ENCODE data around the gene PRDM10.
A peak's percentile ranks its signal among the peaks of the same experiment; 100 is the strongest.

DNA sequence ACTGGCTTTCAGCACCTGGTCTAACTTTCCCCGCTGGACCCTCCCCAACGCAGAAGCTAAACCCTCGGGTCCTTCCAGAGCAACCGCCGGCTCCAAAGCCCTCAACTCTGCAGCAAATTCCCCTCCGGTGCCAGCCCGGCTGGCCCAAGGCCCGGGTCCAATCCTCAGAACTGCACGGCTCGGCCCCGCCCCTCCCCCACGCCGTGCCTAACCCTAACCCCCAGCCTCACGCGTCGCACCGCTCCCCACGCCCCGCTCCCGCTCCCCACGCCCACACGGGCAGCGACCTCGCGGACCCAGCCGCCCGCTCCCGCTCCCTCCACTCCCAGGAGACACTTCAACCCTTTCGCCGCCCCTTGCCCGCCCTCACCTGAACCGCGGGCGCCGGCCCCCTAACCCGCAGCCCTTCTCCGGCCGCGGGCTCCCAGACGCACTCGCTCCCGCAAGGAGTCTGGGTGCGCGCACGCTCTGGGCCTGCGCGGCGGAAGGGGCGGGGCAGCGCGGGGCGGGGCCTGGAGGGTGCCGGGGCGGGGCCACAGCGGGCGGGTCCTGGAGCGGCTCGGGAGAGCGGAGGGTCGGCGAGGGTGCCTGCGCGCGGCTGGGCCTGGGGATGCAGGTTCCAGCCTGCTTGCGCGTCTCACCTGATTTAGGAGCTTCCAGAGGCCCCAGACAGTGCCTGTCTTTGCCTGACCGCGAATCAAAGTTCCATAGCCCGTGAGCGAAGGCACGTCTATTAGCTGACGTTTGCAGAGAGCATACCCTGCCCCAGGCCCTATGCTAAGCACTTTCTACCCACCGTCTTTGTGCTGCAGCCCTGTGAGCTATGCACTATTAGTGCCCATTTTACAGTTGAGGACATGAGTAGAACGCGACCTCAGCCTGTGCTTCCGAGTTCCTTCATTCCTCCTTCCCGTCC, 107.3 kb downstream of the PRDM10 start, which contains the start of gene NFRKB:
- TF ChIP-seq, protein P1, sequence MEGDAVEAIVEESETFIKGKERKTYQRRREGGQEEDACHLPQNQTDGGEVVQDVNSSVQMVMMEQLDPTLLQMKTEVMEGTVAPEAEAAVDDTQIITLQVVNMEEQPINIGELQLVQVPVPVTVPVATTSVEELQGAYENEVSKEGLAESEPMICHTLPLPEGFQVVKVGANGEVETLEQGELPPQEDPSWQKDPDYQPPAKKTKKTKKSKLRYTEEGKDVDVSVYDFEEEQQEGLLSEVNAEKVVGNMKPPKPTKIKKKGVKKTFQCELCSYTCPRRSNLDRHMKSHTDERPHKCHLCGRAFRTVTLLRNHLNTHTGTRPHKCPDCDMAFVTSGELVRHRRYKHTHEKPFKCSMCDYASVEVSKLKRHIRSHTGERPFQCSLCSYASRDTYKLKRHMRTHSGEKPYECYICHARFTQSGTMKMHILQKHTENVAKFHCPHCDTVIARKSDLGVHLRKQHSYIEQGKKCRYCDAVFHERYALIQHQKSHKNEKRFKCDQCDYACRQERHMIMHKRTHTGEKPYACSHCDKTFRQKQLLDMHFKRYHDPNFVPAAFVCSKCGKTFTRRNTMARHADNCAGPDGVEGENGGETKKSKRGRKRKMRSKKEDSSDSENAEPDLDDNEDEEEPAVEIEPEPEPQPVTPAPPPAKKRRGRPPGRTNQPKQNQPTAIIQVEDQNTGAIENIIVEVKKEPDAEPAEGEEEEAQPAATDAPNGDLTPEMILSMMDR (IDR thresholded peaks at IDR 0.05): no peak
- TF ChIP-seq POLR2A (IDR thresholded peaks at IDR 0.05): peak; percentile 71

Data from right lobe of liver (tissue), 4 donors.